HG03575 (cell line): ENCODE results near the gene POLR2J3.
"Not testable (repeated sequence)": the region's sequence is repeated elsewhere in the genome, so short reads cannot be mapped to it uniquely, and the experiment has no call there.

ENCODE experiments used
- ATAC-seq: cut with Tn5 transposase; IDR thresholded peaks from one replicate; pipeline ENCODE4 v1.9.1; 2021; ENCODE audit not compliant: unreplicated experiment, insufficient number of reproducible peaks, low FRiP score; ENCODE audit errors: extremely low read depth

POLR2J3 gene

DNA sequence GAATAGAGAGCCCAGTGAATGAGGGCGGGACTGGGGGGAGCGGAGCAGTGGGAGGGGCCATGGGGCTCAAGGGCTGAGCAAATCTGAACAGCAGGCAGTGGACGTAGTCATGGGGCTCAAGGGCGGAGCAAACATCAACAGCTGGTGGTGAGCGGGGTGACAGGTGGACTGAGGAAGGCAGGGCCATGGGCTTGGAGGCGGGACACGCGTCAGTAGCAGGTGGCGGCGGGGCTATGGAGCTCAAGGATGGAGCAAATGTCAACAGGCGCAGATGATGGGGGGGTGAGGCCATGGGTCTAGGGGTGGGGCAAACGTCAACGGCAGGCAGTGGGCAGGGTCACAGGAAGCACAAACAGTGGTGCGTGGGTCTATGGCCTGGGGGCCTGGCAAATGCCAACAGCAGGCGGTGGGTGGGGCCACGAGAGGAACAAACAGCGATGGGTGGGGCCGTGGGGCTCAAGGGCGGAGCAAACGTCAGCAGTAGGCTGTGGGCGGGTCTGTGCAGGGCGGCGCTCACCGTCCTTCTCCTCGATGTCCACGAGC, 20.2 kb upstream of the POLR2J3 start:
- ATAC-seq = not testable (repeated sequence)

DNA sequence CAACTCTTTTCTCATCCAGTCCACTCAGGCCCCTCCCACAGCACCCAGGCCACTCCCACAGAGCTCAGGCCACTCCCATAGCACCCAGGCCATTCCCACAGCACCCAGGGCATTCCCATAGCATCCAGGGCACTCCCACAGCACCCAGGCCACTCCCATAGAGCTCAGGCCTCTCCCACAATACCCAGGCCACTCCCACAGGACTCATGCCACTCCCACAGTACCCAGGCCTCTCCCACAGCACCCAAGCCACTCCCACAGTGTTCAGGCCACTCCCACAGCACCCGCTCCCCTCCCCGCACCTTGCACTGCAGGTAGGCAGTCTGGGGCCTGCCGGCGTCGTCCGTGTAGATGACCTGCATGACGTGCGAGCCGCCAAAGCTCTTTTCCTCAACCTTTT, 17.5 kb upstream of the POLR2J3 start:
- ATAC-seq = not testable (repeated sequence)

DNA sequence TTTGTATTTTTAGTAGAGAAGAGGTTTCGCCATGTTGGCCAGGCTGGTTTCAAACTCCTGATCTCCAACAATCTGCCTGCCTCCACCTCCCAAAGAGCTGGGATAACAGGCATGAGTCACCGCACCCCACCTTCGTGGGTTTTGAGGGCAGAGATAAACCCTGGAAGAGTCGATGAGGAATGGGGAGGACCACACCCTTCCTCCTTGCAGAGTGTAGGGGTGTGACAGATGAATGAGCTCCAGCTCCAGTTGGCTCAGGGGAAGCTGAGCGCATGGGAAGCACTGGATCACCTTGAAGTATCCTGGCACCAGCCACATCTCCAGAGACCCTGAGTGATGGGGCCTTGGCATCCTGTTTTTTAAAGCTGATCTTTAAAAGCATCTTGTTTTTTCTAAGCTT, 11.1 kb upstream of the POLR2J3 start:
- not testable (repeated sequence) for ATAC-seq

DNA sequence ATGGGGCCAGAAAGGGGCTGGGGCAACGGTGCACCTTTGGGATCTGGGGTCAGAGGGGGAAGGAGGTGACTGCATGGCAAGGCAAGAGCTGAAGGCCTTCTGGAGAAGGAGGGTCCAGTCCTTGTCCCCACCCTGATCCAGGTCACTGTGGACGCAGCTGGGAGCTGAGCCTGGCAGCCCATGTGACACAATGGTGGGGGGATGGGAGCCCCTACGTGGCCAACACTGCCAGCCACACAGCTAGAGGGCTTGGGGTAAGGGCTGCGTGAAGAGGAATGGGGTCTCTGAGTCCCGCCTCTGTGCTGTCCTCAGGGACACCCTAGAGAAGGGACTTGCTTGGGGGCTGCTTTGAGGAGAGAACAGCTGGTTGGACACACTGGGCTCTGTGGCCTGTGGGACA, 9.3 kb upstream of the POLR2J3 start:
- ATAC-seq = not testable (repeated sequence)

DNA sequence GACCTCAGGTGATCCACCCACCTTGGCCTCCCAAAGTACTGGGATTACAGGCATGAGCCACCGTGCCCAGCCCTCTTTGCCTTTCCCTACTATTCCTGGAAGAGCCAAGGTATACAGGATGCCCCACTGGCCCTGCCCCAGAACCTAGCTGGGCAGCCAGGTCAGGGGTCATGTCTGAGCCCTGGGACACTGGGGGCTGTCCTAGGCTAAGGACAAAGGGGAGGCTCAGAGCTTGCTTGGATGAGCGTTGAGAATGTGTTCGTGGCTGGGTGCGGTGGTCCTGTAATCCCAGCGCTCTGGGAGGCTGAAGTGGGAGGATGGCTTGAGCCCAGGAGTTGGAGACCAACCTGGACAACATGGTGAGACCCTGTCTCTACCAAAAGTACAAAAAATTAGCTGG, 6.1 kb upstream of the POLR2J3 start:
- ATAC-seq = not testable (repeated sequence)

DNA sequence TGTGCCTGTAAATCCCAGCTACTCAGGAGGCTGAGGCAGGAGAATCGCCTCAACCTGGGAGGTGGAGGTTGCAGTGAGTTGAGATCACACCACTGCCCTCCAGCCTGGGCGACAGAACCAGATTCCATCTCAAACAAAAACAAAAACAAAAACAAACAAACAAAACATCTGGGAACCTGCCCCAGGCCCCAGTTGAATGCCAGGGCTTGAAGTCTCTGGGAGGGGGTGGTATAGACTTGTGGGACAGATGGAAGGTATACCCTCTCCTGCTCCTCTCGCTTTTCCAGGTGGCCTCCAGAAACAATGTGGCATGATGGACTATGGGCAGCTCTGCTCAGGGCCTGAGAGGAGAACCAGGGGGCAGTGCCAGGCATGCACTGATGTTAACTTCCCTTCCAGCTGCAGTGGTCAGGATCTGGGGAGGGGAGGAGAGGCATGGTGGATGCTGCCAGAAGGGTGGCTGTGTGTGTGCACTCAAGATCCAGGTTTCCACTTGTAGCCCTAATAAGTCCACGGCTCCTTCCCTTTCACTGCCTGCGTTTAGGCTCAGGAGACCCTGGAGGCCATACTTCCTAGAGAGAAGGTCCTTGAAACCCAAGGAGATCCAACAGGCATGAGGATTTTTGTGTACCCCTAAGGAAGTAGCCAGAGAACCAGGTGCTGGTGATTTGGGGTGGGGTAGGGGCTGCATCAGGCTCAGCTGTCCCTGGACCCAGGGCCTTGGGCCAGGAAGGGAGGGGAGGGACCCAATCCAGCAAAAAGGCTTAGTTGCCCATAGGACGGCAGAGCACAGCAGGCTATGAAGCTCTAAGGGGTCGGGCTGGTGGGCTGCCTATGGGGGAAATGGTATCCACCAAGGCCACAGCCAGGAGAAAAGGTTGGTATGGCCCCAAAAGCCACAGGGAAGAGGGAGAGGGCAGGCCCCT, 5.2 kb upstream of the POLR2J3 start:
- not testable (repeated sequence) for ATAC-seq

DNA sequence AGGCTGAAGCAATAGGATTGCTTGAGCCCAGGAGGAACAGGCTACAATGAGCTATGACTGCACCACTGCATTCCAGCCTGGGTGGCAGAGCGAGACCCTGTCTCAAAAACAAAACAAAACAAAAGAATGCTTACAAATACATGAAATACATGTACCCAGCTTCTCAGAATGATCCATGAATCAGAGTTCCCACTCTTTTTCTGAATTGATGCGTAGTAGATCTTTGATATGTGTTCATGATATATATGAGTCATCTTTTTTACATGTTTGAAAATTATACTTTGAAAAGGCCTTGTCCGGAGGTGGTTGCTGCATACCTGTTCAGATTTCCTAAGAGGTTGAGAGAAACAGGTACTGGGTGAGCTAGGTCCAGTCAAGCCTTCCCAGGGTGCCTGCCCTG, 4.0 kb upstream of the POLR2J3 start:
- ATAC-seq = not testable (repeated sequence)

DNA sequence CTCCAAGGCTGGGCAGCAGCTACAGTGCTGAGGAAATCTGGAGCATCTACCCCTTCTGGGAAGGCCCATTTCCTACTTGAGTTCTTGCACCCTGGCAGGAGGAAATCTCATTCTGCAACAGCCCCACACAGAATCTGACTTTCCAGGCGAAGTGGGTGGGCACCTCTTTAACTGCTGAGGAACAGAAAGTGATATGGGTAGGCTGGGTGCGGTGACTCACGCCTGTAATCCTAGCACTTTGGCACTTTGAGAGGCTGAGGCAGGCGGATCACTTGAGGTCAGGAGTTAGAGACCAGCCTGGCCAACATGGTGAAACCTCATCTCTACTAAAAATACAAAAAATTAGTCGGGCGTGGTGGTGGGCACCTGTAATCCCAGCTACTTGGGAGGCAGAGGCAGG, 2.2 kb upstream of the POLR2J3 start:
- not testable (repeated sequence) for ATAC-seq

DNA sequence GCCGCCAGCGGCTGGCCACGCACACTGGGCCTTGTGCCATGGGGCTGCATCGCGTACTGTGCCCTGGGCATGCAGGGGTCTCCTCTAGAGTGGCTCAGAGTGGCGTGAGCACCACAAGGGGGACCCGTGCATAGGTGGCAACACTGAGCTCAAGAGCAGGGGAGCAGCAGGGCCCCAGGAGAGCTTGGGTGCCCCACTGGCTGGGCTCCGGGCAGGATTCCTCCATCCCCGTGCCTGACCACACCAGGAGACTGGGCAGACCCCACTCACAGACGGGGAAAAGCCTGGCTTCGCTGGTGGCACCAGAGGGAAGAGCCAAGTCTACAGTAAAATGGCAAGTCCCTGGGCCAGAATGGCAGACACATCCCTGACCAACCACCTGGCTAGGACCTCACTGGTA, 3.8 kb downstream of the POLR2J3 start:
- not testable (repeated sequence) for ATAC-seq

DNA sequence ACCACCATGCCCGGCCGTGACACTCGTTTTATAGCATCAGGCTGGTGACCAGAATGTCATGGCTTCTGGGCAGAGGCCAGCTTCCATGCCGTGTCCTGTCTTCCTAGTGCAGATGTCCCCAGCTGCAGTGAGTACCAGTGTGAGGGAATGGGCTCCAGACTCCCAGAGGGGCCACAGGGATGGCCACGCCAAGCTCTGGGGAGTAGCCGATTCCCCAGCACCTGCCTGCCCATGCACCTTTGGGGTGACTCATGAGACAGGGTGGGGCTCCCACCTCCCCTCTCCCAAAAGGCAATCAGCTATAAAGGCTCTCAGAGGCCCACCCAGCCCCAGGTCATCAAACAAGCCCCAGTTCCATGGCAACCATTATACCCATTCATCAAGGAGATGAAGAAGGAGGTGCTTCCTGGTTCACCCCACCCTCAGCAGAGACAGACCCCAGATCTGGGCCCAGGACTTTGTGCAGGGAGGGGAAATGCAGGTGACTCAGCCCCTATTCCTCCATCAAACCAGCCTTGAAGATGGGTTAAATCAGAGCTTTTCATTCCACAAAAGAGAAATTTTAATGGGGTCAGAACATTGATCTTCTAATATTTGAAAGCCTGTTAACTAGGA, 21.5 kb downstream of the POLR2J3 start, which contains the start of gene SPDYE2:
TSS of gene SPDYE2 (plus strand) at position 419 of the 615 bp plus-strand sequence. CDS start 2,030 bp downstream, outside the sequence.
- ATAC-seq = not testable (repeated sequence)

DNA sequence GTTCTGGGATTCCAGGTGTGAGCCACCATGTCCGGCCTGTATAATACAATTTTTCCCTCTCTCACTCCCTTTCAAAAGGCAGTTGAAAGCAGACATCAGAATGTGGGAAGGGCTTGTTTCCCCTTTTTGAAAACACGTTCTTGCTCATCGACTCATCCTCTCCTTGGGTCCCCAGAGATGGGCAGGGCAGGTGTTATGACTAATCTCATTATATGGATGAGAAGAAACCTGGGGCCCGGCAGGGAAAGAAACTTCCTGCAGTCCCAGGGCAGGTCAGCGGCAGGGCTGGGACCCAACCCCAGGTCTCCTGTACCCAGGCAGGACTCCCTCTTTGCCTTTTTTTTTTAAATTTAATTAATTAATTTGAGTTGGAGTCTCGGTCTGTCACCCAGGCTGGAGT, 26.0 kb downstream of the POLR2J3 start:
- ATAC-seq = peak; percentile 36

DNA sequence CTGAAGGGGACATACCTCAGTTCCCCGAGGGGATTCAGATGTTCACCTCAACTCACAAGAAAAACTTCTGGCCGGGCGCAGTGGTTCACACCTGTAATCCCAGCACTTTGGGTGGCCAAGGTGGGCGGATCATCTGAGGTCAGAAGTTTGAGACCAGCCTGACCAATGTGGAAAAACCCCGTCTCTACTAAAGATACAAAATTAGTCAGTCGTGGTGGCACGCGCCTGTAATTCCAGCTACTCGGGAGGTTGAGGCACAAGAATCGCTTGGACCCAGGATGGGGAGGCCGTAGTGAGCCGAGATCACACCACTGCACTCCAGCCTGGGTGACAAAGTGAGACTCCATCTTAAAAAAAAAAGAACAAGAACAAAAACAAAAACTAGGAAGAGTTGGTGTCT, 27.1 kb downstream of the POLR2J3 start:
- ATAC-seq = not testable (repeated sequence)

DNA sequence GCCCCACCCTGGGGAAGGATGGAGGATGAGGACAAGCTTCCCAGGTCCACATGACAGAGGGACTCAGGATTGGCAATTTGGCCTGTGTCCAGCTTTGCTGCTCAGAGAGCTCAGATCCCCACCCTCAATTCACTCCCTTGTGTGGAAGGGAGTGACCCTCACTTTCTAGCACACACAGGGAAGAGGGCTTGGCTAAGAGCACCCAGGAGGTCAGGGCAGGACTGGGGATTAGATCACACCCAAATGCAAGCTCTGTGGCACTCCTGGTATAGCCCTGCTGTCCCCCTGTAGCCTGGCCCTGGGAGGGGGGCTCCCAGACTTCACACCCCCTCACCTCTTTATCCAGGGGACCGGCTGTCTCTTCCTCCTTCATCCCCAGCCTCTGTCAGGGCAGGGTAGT, 28.0 kb downstream of the POLR2J3 start:
- not testable (repeated sequence) for ATAC-seq

DNA sequence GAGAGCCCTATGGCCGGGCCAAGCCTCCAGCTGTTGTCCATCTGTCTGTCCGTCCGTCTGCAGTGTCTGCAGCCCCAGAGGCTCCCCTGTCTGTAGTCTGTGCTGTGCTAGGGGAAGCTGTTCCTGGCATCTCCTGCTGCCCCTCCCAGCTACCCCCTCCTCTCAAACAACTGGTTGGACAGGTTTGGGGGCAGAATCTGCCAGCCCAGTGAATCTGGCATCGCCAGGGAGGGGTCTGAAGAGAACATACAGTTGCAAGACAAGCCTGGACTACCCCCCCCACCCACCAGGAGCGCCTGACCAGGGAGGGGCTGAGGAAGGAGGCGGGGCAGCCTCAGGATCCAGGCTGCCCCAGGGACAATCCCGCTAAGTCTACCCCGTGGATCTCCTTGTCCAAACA, 28.8 kb downstream of the POLR2J3 start, which contains the start of gene UPK3BL2:
TSS of gene UPK3BL2 (minus strand) at position 101 of the 400 bp plus-strand sequence. CDS start at position 41, 60 bp downstream.
- not testable (repeated sequence) for ATAC-seq

DNA sequence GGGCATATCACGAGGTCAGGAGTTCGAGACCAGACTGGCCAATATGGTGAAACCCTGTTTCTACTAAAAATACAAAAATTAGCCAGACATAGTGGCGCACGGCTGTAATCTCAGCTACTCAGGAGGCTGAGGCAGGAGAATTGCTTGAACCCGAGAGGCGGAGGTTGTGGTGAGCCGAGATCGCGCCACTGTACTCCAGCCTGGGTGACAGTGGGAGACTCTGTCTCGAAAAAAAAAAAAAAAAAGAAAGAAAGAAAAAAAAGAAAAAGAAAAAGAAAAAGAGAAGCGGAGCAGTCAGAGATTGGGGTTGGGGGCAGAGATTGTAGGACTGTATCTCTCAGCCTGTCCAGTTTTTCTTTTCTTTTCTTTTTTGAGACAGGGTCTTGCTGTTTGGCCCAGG, 29.6 kb downstream of the POLR2J3 start:
- not testable (repeated sequence) for ATAC-seq

DNA sequence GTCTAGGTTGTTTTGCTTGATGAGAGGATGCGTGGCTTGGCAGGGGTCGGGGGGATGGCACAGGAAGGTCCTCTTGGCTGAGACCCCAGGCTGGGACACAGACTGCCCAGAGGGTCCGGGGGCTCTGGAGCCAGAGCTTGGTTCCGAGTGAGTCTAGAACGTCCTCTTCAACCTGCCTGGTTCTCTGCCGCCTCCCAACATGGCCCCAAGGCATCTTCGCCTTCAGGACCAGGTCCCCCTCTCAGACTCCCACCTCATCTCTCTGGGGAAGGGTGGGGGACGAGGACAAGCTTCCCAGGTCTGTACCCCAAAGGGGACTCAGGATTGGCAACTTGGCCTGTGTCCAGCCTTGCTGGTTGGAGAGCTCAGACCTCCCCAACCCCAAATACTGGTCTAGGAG, 30.3 kb downstream of the POLR2J3 start:
- not testable (repeated sequence) for ATAC-seq

DNA sequence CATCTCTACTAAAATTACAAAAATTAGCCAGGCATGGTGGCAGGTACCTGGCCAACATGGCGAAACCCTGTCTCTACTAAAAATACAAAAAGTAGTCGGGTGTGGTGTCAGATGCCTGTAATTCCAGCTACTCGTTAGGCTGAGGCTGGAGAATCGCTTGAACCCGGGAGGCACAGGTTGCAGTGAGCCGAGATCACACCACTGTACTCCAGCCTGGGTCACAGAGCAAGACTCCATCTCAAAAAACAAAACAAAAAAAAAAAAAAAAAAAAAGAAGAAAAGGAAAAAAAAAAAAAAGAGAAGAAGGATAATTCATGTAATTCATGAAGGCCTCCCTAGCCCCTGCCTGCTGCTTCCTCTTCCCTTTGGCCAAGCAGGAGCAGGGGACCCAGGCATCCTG, 31.8 kb downstream of the POLR2J3 start:
- ATAC-seq = not testable (repeated sequence)

DNA sequence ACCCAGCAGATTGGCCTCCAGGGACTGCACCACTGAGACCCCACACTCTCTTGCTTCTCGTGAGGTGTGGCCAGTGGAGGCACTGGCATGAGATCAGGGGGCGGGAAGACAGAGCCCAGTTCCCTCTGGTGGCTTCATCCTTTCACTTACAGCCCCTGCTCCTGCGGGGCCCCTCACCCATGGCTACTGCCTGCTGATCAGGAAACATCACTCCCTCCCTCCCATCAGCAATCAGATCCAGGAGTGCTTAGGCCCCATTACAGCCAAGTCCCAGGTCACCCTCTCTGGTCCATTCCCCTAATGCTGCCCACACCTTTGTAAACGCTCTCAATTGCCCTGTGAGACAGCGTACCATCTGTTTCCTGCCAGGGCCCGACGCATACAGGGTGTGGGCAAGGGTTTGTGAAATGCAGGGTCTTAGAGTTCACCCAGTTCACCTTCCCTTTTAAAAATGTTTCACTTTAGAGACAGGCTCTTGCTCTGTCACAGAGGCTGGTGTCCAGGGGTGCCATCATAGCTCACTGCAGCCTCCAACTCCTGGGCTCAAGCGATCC, 37.2 kb downstream of the POLR2J3 start:
- ATAC-seq = not testable (repeated sequence)

DNA sequence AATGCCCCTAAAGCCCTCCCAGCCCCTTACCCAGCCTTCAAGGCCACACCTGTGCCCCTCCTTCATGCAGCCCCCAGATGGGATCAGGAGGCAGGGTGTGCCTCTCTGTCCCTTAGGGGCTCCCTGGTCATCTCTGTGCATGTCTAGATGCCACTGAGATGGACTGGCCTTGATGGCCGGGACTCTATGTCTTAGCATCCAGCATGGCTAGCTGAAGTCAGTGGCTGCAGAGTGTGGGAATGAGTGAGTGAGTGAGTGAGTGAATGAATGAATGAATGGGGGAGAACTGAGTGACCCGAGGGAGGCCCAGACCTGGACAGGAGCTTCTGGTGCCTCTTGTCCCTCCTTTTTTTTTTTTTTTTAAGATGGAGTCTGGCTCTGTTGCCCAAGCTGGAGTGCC, 40.3 kb downstream of the POLR2J3 start:
- not testable (repeated sequence) for ATAC-seq
